Non-pigmented ciliary epithelial cell (primary cell): ENCODE data around the gene CFAP77.

Experiments
- DNase-seq: peaks from one replicate; pipeline ENCODE4 v3.0.0-alpha.2; 2010; ENCODE audit warnings: low read depth

CFAP77 gene

DNA sequence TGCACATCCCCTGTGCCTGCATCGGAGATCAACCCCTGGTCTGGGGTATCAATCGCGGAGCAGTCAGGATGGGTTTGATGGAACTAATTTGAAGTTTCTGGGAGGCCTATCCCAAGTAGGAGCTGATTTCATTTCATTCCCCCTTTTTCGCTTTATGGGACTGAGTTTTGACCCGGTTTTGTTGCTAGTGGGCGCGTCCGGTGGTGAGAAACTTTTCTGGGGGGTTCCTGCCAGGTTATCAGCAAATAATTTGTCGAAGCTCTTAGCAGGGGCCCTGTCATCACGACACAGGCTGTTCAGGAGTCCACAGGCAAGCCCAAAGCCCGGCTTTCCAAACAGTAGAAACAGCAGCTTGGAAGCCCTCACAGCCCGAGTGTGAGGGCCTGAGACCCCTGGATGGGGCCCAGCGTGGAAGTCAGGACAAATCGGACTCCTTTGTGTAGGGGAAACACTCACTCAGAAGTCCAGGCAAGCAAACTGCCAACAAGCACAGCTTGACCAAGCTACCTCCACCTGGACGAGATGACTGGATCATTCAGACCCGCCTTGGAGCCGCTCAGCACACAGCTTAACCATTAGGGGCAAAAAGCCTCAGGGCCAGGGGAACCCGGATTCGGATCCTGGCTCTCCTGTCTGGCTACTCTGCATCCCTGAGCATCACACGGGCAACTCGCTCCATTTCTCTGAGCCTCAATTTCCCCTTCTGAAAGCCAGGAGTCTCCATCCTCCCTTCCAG lies 108.0 kb downstream of the CFAP77 start:
- DNase-seq, result no peak

DNA sequence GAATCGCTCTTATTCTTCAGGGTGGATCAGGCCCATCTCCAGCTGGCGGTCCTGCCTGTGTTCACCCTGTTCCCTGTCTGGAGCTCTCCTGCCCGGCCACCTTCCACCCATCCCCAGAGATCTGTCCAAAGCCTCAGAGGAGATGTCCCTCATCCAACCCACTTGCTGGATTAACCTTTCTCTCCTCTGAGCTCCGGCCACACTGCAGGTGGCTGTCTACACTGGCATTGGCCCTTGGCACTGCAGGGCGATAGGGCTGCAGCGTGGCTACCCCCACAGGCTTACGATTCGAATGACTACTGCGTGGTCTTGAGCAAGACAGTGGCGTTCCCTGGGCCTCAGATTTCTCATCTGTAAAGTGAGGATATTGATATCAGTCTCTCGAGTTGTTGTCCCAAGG lies 108.6 kb downstream of the CFAP77 start:
- DNase-seq, result no peak

DNA sequence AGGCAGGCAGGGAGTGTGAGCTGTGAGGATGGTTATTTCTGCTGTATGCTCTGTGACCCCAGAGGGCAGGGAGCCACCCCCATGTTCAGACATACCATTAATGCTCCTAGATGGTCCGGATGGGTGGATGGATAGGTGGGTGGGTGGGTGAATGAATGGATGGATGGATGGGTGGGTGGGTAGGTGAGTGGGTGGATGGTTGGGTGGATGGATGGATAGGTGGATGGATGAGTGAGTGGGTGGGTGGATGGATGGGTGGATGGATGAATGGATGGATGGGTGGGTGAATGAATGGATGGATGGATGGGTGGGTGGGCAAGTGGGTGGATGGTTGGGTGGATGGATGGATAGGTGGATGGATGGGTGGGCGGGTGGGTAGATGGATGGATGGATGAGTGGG lies 109.0 kb downstream of the CFAP77 start:
- DNase-seq, result no peak

DNA sequence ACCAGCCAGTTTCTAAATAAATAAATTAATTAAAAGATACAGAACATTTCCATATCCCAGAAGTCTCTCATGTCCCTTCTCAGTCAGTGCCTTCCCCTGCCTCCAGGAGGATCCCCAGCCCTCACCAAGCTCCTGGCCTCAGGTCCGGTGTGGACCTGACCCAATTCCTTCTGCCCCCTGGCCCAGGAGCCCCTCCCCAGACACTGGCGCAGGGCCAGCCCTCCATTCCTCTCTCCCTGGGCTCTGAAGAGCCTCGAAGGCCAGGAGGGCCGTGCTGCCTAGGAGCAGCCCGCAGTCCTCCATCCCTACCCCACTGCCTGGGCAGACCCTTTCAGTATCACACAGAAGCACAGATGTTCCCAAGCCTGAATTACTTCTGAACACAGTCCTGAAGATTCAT lies 110.6 kb downstream of the CFAP77 start:
- no peak for DNase-seq

DNA sequence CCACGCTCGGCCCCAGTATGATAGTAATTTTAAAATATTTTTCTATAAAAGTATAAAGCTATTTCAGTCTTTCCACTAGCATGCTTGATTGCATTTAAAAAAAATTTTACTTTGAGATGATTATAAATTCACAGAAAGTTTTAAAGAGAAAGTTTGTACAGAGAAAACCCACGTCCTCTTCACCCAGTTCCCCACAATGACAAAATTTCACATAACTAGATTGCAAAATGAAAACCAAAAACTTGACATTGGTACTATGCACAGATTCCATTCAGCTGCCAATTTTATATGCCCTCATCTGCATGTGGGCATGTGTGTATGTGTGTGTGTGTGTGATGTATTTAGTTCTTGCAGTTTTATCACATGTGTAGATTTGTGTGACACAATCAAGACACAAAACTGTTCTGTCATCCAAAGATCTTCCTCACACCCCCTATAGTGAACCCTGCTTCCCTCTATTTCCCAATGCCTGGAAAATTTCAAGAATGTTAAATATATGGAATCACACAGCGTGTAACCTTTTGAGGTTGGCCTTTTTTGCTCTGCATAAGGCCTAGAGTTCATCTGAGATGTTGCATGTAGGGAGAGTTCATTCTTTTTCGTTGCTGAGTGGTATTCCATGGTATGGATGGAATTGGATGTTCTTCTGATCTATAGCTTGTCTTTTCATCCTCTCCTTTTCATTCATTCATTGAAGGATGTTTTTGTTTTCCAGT lies 115.5 kb downstream of the CFAP77 start:
- DNase-seq, result no peak

DNA sequence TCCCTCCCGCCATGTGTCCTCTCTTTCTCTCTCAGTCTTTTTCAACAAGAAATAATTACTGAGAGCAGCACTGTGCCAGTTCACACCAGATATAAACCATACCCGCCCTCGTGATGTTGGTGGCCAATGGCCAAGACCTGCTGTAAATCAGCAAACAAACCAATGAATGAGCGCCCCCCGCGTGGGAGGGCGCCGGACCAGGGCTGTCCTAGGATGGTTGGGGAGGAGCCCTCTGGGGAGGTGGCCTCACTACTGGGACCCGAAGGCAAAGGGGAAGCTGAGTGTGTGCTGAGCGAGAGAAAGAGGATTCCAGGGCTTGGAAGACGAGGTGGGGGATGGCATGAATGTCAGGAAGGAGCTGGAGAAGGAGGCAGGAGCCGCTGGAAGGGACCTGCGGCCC lies 121.2 kb downstream of the CFAP77 start:
- DNase-seq, result no peak

DNA sequence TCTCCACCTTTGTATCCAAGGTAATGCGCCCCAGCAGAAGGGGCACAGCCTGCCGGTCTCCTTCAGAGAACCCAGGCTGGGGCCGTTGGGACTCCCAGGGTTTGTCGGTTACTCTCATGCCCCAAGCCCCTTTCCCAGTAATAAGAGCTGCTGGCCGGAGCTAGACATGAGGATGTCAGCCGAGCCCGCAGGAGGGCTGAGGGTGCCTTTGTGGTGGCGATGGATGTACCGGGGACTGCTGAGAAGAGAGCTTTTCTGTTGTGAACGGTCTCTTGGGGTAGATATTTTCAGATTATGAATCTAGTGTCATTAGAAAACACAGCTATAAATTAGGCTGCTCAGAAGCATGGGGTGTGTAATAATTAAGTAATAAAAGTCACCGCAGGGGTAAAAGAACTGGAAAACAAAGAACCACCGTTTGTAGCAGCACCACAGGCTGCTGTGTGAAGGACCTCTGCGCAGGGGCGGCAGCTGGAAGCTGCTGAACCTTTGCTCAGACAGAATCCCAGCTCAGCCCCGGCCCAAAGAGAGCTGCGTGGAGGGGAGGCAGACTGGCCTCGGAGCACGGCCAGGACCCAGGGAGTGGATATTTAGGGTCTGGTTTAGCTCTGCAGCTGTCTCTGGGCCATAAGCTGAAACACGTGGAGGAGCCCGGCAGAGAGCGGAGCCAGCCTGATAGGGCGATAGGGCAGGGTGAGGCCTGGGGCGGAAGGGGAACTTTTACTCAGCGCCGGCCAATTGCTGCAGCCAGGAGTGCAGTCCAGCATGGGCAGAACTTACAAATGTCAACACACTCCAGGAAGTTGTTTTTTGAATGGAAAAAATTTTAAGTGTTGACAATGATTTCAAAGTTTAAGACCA lies 121.9 kb downstream of the CFAP77 start:
- no peak for DNase-seq

DNA sequence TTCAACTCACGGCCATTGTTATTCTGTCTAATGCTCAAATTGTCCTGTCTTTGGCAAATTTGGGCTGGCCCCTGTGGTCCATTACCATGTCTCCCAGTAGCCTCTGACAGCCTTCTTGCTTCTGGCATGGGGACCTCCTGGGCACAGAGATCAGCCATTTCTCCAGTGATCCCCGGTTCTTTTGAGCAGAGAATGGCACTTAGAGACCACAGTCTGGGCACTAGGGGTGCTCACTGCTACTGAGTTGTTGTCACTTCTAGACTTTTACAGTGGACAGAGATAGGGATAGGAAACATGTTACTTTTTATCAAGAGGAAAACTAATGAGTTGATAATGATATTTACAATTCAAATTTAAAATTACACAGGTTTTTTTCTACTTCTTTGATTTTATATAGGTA lies 124.8 kb downstream of the CFAP77 start:
- DNase-seq, result no peak

DNA sequence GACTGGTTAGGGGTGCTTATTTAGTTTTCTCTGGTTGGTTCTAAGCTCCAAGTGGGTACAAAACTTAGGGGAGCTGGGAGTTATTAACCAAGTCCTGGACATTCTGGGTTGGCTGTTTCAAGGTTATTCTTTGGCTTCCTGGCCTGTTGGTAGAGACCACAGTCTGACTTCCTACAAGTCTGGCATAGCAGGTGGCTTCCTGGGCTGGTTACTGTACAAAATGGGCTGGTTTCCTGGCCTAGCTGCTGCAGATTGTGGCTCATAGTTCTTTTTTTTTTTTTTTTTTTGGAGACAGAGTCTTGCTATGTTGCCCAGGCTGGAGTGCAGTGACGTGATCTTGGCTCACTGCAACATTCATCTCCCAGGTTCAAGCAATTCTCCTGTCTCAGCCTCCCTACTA lies 126.1 kb downstream of the CFAP77 start:
- DNase-seq, result no peak

DNA sequence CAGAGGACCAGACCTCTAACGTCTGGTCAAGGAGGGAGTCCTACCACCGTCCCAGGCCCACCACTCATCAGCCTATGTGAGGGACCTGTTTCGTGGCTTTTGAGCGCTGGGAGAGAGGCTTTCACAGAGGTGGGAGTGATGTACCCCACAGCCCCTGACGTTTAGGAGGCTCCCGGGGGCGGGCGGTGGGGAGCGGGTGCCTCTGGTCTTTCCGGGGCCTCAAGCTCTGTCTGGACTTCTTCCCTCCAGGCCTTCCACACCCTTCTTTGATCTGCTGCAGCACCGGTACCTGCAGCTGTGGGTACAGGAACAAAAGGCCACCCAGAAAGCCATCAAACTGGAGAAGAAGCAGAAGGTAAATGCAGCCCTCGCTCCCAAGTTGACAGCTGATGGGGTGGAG lies 127.3 kb downstream of the CFAP77 start:
- DNase-seq, result no peak

DNA sequence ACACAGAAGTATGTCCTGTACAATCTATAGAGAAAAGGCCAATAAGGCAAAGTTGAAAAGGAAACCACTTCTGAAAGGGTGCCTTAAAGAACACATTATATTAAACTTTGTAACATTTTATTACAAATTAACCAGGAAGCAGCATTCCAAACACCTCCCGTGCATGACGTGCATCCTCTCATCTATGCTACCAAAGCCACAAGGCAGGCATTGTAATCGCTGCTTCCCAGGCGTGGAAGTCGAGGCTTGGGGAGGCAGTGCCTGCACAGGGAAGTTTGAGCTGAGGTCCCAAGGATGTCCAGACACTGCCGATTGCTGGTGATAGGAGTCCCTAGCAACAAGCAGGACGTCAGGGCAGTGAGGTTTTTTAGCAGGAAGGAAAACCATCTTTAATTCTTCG lies 128.1 kb downstream of the CFAP77 start:
- no peak for DNase-seq

DNA sequence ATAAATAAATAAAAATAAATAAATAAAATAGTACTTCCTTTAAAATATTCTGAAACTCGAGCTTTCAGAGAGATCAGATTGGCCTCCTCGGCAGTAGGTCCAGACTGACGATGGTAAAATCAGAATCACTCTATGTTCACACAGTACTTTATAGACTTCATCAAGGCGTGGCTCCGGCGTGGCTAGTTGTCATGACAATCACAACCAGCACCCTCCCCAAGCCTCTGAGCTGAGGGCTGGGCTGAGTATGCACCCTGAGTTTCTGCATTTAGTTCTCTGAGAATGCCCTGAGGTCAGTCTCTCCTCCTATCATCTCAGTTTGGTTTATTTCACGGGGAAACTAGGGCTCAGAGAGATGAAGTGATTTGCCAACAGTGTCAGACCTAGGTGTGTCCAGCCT lies 129.1 kb downstream of the CFAP77 start:
- no peak for DNase-seq

DNA sequence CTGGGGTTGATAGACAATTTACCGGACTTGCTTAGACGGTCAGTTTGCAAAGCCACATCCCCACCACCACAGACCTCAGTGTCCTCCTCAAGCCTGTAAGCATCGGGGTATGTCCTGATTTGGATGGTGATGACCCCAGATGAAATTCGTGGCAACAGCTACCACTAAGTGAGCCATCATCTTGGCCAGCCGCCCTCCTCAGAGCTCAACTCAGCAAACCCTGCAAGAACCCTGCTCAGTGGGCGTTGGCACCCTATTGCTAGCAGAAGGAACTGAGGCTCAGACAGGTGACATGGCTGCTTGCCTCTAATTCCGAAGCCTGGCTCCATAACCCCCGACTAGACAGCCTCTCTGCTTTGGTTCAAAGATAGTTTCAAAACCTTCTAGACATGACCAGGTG lies 131.0 kb downstream of the CFAP77 start:
- no peak for DNase-seq

DNA sequence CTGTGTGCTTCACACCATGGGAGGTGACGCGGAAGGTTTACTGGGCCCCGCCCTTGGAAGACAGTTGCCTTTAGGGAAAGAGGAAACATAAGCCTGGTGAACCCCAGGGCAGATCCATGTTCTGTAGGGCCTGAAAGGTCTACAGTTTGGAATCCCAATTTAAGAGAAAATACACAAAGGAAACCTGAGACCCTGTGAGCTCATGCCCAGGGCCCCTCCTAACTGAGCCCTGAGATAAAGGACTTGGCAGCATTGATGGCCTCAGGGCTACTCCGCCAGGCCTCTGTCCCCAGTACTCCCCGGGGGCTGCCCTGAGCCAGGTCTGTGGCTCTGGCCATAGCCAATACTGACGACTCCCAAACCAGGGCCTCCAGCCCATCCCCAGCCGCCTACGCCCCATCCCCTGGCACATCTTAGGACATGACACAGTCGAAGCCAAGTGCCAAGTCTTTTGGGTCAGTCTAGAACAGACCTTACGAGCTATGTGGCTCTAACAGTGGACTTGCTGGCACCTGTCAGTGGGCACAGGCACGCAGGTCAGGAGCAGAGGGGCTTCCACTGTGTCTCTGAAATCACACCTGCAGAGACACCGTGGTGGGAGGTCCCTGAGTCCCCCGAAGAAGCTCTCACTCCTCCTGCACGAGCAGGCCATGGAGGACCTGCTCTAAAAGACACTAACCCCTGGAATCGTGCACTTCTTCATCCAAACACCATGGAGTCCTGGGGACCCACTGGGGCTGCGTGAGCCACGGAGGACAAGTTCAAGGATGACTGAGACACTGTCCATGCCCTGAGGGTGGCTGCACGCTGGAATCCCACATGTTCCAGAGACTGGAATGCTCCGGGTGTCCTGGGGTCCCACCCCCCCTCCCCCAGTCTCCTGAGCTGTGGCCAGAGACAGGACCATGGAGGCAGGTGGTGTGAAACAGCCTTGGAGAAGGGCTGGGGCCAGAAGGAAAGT lies 132.1 kb downstream of the CFAP77 start:
- no peak for DNase-seq

DNA sequence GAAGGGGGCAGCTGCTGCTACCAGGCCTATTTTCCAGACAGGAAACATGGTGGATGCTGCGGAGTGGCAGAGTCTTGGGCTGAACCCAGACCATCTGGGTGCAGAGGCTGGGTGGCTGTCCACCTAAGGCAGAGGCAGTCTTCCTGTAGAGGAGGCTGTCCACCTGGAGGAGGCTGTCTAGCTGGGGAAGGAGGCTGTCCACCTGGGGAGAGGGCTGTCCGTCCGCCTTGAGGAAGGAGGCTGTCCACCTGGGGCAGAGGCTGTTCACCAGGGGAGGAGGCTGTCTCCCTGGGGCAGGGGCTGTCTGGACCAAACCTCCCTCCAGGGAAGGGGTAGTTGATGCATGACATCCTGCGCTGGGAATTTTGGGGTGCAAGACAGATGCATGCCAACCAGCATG lies 133.2 kb downstream of the CFAP77 start:
- DNase-seq, result no peak

DNA sequence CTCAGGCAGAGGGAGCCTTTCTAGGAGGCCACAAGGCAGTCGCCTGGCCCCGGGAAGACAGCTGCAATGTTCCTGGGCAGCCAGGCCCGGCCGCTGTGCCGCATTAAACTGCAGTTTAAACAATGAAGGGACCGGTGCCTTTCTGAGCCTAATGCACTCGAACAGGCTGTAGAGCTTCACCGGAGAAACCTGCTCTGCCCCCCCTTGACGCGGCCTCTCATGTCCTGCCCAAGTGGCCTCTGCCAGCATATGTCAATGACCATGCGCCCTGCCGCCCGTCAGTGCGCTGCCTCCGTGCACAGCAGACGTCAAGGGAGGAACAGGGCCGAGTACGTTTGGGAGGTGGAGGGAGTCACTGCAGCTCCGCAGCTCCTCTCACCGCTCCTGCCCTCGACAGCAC lies 133.9 kb downstream of the CFAP77 start:
- no peak for DNase-seq

DNA sequence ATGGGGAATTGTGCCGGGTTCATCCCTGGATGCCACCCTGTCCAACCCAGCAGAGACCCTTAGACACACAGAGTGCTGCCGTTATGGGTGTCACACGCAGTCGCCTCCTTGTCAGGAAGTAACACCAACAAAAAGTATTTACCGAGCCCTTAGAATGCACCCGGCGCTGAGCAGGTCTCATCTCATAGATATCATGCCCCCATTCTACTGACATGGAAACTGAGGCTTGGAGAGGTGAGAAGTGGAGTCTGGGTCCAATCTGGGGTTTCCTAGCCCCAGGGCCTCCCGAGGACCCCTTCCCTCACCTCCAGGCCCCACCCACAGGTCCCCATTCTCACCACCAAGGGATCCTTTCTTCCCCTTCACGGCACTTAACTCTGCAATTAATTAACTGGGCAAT lies 135.6 kb downstream of the CFAP77 start:
- DNase-seq, result no peak

DNA sequence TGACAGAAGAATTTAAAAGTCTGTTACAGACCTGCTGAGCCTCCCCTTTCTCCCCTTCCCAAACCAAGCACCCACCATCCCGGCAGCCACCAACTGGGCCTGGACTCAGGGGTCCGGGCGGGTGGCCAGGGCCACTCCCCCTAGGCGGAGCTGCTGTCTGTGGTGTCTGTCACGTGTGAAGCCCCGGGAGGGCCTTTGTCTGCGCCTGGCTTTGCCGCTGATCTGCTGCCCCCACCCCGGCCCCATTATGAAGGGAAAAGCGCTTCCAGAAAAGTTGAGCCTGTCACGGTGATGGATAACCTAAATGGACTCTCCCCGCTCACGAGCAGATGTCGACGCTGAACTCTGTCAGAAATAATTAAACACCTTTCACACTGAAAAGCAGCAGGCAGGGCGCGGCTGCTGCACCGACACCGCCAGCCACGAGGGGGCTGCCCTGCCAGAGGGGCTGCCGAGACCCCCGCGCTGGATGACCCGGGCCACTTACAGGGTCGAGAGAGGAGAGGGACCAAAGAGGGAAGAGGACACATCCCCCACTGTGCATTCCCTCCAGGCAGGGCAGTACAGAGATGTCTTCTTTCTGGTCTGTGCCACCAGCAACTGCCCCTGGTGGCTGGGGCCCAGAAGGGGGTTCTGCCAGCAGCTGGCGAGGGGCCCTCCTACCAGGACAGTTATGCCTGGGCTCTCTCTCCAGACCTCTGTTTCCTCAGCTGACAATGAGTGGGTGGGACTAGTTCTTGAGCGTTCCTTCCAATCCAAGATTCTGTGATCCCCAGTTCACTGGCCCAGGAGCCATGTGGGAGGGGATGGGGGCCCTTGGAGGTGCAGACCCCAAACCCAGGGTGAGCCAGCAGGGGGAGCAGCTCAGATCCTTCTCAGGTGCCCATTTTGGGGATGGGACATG lies 136.4 kb downstream of the CFAP77 start:
- DNase-seq, result no peak

DNA sequence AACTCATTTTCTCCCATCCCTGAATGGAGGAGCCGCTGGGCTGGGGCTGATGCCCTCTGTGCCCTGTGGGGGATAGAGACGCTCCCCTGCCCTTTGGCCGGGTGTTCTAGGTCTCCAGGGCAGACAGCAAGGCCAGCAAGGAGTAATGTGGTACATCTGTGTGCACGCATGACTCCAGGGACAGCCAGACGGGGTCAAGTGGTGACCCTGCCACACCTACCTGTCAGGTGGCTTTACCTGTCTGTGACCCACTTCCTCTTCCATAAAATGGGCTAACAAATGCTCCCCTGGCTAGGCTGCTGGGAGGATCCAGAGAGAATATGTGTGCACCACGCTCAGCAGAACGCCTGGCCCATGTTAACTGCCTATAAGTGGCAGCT lies 137.0 kb downstream of the CFAP77 start:
- DNase-seq, result no peak

DNA sequence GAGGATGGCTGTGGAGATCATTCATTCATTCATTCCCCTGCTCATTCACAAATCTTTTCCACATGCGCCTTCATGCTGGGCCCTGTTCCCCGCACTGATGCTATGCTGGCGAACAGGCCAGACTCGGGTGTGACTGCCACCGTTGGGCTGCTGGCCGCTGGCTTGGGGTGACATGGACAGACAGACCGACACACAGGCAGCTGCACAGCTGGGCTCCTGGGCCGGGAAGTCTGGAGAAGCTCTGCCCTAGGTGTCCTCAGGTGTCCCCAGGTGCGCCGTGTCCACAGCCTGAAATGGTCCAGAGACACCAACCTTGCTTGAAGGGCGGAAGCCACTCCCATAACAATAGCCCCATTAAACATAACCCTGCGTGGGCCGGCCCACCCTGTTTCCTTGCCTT lies 137.4 kb downstream of the CFAP77 start:
- no peak for DNase-seq
